GM19238 (cell line): Measurements from ENCODE around the gene TOP3A.
A peak's percentile ranks its signal among the peaks of the same experiment; 100 is the strongest.

Experiments
- DNase-seq: peaks from one replicate; pipeline ENCODE4 v3.0.0; 2011; ENCODE audit warnings: low spot score; ENCODE audit not compliant: insufficient read length

The TOP3A gene

DNA sequence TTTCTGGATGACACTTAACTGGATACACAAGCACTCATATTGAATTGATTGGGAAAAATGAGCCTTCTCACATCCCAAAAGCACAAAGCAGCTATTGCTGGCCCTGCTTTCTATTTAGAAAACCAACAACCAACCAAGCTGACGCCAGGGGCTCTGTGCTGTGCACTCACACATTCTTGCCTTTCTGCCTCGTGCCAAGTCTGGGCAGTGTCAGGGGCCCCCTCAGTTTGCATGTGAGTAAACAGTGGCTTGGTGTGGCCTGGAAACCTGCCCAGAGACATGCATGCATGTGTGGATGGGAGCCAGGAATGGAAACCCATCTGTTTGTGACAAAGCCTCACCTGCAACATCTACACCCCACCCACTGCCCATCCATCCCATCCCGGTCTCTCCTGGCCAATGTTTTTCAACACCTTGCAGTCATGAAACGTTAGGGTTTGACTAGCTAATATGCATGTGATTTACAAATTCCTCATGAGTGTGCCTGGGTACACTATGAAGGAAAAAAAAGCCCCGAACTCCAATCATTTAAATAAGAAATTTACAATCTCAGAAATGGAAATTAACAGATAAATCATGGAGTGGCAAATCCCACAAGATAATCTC is 33.9 kb downstream of the TOP3A start:
- DNase-seq = no peak

DNA sequence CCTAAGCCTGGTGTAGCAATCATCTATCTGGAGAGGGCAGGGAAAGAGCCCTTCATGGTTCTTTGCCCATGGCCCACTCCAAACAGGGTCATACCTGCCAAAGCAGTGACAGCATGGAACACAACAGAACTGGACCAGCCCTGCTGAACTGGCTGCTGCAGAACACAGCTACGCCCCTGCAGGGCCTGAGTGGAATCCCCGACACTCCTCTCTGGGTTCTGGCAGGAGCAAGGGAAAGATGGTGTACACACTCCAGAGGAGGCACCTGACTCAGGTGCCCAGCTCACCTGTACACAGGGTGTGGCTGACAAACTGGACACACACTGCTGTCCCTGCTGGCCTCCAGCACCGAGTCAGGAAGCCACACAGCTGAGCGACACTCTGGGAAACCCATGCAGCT is 34.5 kb downstream of the TOP3A start:
- DNase-seq = no peak

DNA sequence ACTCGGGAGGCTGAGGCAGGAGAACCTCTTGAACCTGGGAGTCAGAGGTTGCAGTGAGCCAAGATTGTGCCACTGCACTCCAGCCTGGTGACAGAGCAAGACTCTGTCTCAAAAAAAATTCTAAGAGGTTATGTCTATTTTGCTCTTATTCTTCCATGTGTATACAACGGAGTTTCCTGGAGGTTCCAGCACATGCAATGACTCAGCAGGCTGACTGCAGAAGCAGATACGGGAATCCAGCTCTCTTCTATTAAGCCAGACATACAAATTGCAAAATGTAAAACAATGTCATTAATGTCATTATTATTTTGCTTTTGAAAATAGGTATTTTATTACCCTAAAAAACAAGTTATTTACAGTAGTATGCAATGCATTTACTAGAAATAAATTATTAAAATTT is 35.9 kb downstream of the TOP3A start:
- no peak for DNase-seq

DNA sequence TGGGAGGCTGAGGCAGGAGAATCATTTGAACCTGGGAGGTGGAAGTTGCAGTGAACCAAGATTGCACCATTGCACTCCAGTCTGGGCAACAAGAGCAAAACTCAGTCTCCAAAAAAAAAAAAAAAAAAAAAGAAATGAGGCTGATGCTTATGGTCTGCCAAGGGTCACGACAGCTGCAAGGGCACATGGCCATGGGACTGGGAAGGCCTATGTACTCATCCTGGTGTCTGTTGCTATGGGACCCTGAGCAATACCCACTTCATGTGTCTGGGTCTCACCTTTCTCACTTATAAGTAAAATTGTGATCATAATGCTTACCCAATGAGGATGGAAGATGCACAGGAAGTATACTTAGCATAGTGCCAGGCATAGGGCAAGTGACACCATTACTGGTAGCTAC is 37.7 kb downstream of the TOP3A start:
- no peak for DNase-seq

DNA sequence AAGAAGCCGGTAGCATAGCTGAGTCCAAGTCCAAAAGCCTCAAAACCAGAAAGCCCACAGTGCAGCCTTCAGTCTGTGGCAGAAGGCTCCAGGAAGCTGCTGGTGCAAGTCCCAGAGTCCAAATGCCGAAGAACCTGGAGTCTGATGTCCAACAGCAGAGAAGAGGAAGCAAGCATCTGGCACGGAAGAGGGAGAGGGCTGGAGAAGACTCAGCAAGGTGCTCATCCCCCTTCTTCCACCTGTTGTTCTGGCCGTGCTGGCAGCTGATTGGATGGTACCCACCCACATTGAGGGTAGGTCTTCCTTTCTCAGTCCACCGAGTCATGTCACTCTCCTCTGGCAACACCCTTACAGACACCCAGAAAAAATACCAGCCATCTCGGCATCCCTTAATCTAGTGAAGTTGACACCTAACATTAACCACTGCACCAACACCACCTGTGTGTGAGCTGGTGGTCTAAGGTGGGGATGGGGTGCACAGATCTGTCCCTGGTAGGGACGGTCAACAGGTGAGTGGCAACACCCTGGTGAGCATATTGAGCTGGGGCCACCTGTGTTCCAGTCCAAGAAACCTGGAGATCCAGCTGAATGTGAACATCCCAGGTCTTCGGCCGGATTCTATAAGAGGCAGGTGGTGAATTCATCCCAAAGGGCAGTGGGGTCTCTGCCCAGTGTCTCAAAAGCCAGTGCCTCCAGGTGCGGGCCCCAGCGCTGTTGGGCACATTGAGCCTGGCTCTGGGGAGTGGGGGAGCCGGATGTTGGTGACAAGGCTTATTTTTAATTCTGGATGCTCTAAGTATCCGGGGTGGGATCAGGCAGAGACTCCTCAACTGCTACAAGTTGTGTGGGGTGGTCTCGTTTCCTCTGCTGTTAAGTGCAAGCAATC is 44.5 kb downstream of the TOP3A start:
- no peak for DNase-seq

DNA sequence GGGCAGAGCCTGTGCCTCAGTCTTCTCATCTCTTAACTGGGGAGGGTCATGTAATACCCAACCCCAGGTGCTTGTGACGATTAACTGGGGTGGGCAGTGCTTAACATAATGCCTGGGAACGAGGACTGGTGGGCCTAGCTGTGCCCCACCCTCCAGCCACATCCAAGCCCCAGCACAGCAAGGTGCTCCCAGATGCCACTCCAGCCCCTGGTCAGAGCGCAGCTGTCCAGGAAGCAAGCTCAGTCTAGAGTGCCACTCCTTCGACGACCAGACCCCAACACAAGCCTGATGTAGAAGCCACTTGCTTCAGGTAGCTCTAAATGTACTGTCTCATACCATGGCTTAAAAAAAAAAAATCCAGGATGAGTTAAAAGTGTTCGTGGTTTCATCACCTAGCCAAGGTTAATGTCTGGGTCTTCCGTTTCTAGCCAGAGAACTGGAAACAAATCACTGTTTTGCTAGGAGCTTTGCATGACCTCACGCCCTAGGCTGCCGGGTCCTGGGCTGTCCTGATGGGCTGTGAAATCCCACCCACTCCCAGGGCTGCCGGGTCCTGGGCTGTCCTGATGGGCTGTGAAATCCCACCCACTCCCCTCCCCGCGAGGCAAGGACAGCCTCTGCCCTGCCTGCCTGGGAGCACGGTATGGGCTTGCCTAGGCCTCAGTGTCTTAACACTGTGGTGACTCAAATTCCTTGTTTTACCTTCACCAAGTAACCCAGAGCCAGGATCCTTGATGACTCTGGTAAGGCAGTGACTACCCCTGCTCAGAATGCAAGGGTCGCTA is 46.7 kb downstream of the TOP3A start:
- DNase-seq = no peak

DNA sequence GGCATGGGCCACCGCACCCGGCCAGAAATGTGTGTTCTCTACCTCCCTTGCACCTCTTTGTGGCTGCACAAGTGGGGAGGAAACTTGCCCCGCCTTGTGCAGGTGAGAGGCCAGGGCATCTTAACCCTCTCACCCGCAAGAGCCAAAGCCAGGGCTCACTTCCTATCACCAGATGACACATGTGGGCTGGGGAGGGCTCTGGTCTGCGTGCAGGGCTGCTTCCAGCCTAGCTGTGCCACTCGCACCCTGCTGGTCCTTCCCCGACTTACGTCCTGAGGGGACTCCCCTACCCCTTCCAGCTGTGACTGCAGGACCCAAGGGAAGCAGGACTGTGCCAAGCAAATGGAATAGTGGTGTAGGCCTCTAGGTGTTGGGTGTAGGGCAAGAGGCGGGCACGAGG is 47.4 kb downstream of the TOP3A start:
- no peak for DNase-seq

DNA sequence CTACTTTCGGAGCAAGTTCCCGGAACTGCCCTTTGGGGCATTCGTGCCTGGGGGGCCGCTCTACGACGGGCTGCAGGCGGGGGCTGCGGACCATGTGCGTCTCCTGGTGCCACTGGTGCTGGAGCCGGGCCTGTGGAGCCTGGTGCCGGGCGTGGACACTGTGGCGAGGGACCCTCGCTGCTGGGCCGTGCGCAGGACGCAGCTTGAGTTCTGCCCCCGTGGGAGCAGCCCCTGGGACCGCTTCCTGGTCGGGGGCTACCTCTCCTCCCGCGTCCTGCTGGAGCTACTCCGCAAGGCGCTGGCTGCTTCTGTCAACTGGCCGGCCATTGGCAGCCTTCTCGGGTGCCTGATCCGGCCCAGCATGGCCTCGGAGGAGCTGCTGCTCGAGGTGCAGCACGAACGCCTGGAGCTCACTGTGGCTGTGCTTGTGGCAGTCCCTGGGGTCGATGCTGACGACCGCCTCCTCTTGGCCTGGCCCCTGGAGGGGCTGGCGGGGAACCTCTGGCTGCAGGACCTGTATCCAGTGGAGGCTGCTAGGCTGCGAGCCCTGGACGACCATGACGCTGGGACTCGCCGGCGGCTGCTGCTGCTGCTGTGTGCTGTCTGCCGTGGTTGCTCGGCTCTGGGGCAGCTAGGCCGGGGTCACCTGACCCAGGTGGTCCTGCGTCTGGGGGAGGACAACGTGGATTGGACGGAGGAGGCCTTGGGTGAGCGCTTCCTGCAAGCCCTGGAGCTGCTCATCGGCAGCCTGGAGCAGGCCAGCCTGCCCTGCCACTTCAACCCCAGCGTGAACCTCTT is 50.7 kb downstream of the TOP3A start:
- DNase-seq = no peak

DNA sequence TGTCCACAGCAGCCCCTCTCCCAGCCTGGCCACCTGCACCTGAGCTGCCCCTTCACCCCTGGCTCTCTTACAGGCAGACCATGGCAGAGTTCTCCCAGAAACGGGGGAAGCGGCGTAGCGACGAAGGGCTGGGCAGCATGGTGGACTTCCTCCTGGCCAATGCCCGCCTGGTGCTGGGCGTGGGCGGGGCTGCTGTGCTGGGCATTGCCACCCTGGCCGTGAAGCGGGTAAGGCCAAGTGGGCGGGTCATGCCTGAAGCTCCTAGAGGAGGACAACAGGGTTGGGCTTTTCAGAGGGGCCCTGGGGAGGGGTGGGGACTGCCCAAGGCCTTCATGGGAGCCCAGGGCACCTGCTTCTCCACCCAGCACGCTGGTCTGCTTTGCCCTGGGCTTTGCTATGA is 52.2 kb downstream of the TOP3A start:
- no peak for DNase-seq

DNA sequence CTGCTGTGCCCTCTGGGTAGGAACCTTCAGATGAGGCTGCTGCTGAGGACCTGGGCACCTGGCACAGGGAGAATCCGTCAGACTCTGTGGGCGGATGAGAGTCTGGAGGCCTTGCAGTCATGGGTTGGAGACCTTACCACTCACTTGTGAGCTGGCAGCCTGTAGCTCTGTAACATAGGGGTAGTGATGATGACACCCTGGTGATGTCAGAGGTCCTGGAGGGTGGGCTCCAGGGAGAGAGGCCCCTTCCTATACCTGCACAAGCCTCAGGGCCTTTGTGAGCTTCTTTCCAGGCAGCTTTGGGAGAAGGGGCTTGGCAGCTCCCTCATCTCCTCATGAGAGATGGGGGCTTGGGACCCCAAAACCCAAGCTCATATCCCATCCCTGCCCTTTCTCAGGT is 52.7 kb downstream of the TOP3A start:
- DNase-seq = no peak

DNA sequence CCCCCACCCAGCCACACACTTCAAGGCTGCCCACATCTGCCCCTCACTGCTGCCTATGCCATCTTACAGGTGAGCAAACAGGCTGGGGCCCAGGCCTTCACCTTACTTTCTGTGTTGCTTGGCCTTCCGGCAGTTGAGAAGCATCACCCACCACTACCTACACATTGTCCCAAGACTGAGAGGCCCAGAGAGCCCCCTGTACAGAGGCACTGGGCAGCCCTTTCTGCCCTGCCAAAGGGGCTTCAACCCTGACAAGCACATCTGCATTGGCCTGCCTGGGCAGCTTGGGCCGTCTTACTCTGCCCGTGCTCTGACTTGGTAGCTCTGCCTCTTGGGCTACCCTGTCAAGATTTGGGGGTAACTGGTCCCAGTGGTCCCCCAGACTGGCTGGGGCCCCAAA is 53.1 kb downstream of the TOP3A start:
- no peak for DNase-seq

DNA sequence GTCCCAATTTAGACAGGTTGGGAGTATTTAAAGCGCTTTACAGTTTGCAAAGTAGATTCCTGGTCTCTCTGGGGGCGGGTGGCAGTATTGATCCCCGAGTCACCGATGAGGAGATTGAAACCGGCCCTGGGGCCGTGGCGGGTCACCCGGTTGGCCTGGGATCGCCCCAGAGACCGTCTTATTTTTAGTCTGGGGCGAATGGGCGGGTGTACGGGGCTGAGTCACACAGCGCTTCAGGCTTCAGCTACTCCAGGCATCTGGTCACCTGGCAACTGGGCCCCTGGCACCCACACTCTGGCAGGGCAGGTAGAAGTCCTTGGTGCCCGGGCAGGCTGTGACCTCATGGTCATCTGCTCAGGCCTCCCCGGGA is 53.7 kb downstream of the TOP3A start:
- peak; percentile 62 for DNase-seq

DNA sequence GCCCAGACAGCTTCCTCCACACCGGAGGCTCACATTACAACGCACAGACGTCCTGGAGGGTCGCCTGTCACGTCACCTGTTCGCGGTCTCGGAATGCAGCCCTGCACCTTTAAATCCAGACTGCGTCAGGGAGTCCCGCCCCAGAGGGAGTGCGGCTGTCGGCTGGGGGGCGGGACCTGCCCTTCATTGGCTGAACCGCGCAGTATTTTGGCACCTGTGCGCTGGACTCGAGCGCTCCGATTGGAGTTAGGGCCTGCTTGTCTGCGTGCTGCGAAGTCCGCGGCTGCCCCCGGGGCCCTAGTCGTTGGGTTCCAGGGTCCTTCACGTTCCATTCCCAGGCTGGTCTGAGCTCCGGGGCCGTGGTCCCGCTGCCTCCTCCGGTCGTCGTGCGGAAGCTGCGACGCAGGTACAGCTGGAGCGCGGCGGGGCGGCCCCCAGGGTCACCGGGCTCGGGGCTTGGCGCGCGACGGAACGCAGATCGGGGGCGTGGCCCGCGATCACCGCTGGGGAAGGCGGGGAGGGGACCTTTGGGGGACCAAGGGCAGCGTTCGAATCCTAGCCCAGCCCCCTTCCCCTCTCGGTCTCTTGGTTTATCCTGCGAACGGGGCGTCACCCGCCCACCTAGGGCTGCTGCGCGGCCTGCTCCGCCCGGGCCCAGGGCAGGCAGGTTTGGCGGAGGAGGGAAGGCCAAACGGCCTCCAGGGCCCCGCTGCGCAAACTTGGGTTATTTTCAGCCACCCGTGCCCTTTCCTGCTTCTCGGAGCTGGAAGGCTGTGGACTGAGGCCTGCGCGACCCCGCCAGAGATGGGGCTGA is 54.3 kb downstream of the TOP3A start, which contains the start of gene MIEF2:
Gene MIEF2, plus strand, starts transcription at position 331 of the 814 bp plus-strand sequence. CDS start 2,059 bp downstream, outside the sequence.
- DNase-seq = peak; percentile 100

DNA sequence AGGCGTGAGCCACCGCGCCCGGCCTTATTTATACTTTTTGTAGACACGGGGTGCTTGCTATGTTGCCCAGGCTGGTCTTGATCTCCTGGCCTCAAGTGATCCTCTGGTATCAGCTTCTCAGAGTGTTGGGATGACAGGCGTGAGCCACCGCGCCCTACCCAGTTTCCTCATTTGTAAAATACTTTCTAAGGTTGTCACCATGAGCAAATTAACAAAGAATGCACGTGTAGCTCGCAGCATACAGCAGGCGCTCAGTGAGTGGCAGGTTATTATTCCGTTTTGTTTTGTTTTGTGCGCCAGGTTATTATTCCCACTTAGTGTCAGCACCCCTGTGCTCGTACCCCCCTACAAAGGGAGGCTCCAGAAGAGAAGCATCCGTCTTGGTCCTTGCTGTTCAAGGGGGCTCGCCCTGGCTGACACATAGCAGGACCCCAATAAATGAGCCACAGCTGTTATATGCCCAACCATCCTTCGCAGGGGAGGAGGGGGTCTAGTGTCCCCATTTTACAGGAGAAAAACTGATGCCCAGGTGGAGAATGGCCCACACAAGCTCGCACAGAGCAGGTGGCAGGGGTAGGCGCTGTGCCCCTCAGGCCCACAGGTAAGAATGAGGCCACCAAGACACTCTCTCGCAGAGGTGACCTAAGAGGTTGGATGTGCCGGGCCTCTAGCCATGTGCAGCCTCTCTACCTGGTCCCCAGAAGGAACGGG is 55.0 kb downstream of the TOP3A start:
- DNase-seq = no peak

DNA sequence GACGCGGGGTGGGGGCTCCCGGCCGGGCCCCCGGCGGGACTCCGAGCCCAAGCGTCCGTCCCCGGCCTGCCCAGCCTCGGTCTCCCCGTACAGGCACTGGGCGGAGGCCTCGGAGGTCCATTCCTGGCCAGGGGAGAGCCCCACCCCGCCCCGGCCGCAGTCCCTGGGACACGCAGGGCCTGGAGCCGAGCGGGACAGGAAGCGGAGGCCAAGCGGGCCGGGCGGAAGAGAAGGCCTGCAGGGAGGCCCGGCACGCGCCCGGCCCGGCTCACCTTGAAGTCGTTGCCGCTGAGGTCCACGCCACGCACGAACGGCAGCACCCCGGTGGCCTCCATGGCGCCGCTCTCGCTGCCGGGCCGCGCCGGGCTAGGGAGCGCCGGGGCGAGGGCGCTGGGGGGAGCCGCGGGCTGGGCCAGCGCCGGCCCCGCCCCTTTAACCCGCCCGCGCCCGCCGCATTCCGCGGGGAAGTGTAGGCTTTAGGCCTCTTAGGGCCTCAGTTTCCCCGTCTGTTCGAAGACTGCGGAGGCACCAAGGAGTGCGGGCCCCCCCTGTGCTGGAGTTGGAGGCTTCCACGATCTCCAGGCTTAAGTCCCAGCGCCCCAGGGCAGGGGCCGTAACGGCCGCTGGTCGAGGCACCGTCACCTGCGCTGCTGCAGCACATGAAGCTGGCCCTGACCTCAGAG is 56.3 kb downstream of the TOP3A start, which contains the start of gene FLII:
Gene FLII, minus strand, starts transcription at position 383 of the 683 bp plus-strand sequence. Its CDS starts 48 bp downstream, at position 335.
- peak; percentile 70 for DNase-seq

DNA sequence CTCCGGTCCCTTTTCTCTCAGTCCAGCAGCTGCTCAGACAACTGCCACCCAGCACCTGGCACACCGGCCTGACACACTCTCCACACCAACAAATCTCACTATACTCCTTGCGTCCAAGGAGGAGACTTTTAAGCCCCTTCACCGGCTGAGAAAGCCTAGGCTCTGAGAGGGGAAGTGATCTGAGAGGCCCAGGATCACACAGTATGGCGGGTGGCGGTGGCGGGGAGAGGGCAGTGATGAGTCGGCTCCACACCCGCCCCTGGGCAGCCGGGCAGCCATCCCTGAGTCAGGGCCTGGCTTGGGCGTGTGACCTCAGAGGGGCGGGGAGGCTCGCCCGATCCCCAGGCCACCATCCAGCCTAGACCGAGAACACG is 56.8 kb downstream of the TOP3A start:
- peak; percentile 61 for DNase-seq

DNA sequence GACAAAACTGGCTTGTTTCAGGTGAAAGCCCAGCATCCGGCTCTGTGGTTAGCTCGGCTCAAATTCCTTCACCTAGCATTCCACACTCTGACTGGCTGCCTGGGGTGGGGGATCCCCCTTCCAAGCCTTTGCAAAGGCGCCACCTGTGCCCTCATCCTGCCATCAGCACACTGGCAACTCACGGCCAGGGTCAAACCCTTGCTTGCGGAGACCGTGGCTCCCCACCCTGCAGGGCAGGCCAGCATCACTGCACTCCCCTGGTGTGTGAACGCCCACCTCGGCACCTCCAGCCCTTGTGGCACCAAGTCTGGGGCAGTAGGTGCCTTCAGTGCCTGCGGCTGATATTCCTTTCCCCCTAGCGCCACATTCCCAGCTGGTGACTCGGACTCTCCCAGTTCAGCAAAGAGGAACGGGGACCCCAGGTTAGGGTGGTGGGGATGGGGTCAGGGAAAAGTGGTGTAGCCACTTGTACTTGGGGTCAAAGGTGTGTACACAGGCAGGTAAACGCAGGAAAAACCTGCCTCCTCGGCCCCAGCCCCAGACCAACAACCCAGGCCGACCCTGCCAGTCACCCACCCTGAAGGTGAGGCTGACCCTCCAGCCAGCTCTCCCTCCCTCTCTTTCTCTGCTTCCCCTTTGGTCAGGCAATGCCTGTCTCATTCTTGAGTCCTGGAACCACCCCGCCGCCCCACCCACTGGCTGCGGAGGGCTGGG is 57.4 kb downstream of the TOP3A start:
- no peak for DNase-seq

DNA sequence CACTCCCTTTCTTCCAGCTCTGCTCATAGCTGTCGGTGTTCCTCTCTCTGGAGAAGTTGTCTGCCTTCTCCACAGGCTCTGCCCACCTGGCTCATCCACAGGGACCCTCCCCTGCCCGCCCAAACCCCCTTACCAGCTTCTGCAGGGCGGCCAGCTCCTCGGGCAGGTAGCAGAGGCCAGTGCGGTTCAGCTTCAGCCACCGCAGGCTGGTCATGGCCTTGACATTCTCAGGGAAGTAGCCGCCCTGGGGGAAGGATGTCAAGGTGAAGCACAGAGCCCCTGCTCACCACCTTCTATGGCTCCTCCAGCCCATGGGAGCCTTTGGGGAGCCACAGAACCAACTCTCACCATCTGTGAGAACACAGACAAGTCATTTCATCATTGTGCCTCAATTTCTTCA is 58.0 kb downstream of the TOP3A start:
- DNase-seq = no peak

DNA sequence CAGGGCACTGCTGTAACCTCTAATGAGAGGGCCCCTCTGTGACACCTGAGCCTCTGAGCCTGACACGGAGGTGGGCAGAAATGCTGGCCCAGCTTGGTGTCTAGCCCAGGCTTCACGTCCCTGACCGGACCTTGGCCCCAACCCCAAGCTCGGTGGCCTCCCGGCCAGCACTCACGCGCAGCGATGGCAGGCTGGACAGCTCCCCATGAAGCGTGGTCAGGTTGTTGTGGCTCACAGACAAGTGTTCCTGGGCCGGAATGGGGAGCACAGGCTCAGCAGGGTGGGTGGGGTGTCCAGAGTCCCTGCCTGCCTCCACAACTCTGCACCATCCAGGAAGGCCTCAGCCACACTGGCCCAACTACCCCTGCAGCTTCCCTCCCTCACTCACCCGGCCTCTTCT is 58.4 kb downstream of the TOP3A start:
- DNase-seq = no peak
